Activated T-cell treated with anti-CD3 and anti-CD28 coated beads, Interleukin-2, amount 50 U/mL, for 24 hours (primary cell): ENCODE results near the gene MRPS15.

ENCODE experiments used
- DNase-seq: peaks from one replicate; pipeline ENCODE4 v3.0.0-alpha.2; 2020
- H3K27ac Mint-ChIP-seq: 2 replicates; pipeline ENCODE4 v1.8.0; 2020; ENCODE audit warnings: mild to moderate bottlenecking, mixed read lengths
- H3K27me3 Mint-ChIP-seq: 2 replicates; pipeline ENCODE4 v1.8.0; 2020; ENCODE audit warnings: mixed read lengths
- H3K36me3 Mint-ChIP-seq: 2 replicates; pipeline ENCODE4 v1.8.0; 2020; ENCODE audit warnings: low read depth, mixed read lengths
- H3K4me1 Mint-ChIP-seq: 2 replicates; pipeline ENCODE4 v1.8.0; 2020; ENCODE audit warnings: low read depth, mixed read lengths
- H3K4me3 Mint-ChIP-seq: 2 replicates; pipeline ENCODE4 v1.8.0; 2020; ENCODE audit warnings: mild to moderate bottlenecking, moderate library complexity, mixed read lengths
- H3K9me3 Mint-ChIP-seq: 2 replicates; pipeline ENCODE4 v1.8.0; 2020; ENCODE audit warnings: mixed read lengths

MRPS15 gene

GRCh38 chr1:36476945-36477344 lies 12.8 kb upstream of the MRPS15 start:
- Mint-ChIP-seq H3K36me3 (no peaks in the 10 kb centered on the region), H3K27me3 (peaks cover 6% of the 10 kb centered on the region), H3K9me3 (no peaks in the 10 kb centered on the region), H3K4me3 (no peak overlapping the region), H3K27ac (peak overlapping the region; percentile 11), H3K4me1 (peaks cover 11% of the 10 kb centered on the region)
- no peak for DNase-seq

- H3K4me3 Mint-ChIP-seq, result no peak overlapping the region
- H3K27me3 Mint-ChIP-seq, result no peaks in the 10 kb centered on the region
Observed at GRCh38 chr1:36475910-36476604, 11.9 kb upstream of the MRPS15 start.

GRCh38 chr1:36475341-36475740 lies 11.2 kb upstream of the MRPS15 start:
- peaks cover 8% of the 10 kb centered on the region for H3K4me1 Mint-ChIP-seq
- no peaks in the 10 kb centered on the region for H3K27me3 Mint-ChIP-seq
- no peak overlapping the region for H3K27ac Mint-ChIP-seq
- H3K4me3 Mint-ChIP-seq, result no peak overlapping the region
- H3K9me3 Mint-ChIP-seq, result no peaks in the 10 kb centered on the region
- no peaks in the 10 kb centered on the region for H3K36me3 Mint-ChIP-seq
- no peak for DNase-seq

More at GRCh38 chr1:36475910-36476604, 11.9 kb upstream of the MRPS15 start:
- H3K4me1 Mint-ChIP-seq, result peaks cover 8% of the 10 kb centered on the region
- no peak for DNase-seq
- H3K9me3 Mint-ChIP-seq, result no peaks in the 10 kb centered on the region
- H3K36me3 Mint-ChIP-seq, result no peaks in the 10 kb centered on the region
- H3K27ac Mint-ChIP-seq, result no peak overlapping the region

- Mint-ChIP-seq H3K36me3 (no peaks in the 10 kb centered on the region), H3K9me3 (no peaks in the 10 kb centered on the region), H3K4me1 (peaks cover 8% of the 10 kb centered on the region), H3K27me3 (no peaks in the 10 kb centered on the region), H3K4me3 (no peak overlapping the region), H3K27ac (peak overlapping the region; percentile 26)
- DNase-seq, result no peak
Observed at GRCh38 chr1:36472656-36473055, 8.5 kb upstream of the MRPS15 start.

- Mint-ChIP-seq H3K27me3 (no peaks in the 10 kb centered on the region), H3K4me1 (peaks cover 8% of the 10 kb centered on the region), H3K9me3 (no peaks in the 10 kb centered on the region), H3K4me3 (no peak overlapping the region), H3K27ac (no peak overlapping the region), H3K36me3 (no peaks in the 10 kb centered on the region)
- no peak for DNase-seq
Observed at GRCh38 chr1:36471830-36472641, 7.9 kb upstream of the MRPS15 start.

- no peak overlapping the region for H3K27ac Mint-ChIP-seq
- peaks cover 13% of the 10 kb centered on the region for H3K4me1 Mint-ChIP-seq
Observed at GRCh38 chr1:36469163-36469562, 5.0 kb upstream of the MRPS15 start.

GRCh38 chr1:36467700-36468455 lies 3.7 kb upstream of the MRPS15 start:
- H3K4me3 Mint-ChIP-seq, result no peak overlapping the region
- DNase-seq, result no peak
- H3K27me3 Mint-ChIP-seq, result no peaks in the 10 kb centered on the region
- no peaks in the 10 kb centered on the region for H3K9me3 Mint-ChIP-seq
- H3K27ac Mint-ChIP-seq, result no peak overlapping the region
- peaks cover 10% of the 10 kb centered on the region for H3K36me3 Mint-ChIP-seq
- peaks cover 16% of the 10 kb centered on the region for H3K4me1 Mint-ChIP-seq

More at GRCh38 chr1:36469163-36469562, 5.0 kb upstream of the MRPS15 start:
- Mint-ChIP-seq H3K9me3 (no peaks in the 10 kb centered on the region), H3K4me3 (no peak overlapping the region), H3K36me3 (peaks cover under 1% of the 10 kb centered on the region), H3K27me3 (no peaks in the 10 kb centered on the region)
- no peak for DNase-seq

- DNase-seq, result no peak
- Mint-ChIP-seq H3K4me1 (peaks cover 22% of the 10 kb centered on the region), H3K27ac (no peak overlapping the region), H3K27me3 (no peaks in the 10 kb centered on the region), H3K4me3 (no peak overlapping the region), H3K36me3 (peaks cover 15% of the 10 kb centered on the region), H3K9me3 (no peaks in the 10 kb centered on the region)
Observed at GRCh38 chr1:36467027-36467410, 2.8 kb upstream of the MRPS15 start.

- Mint-ChIP-seq H3K36me3 (peaks cover 20% of the 10 kb centered on the region), H3K9me3 (no peaks in the 10 kb centered on the region), H3K4me1 (peaks cover 27% of the 10 kb centered on the region), H3K27me3 (no peaks in the 10 kb centered on the region), H3K4me3 (no peak overlapping the region), H3K27ac (no peak overlapping the region)
- no peak for DNase-seq
Observed at GRCh38 chr1:36466370-36467026, 2.3 kb upstream of the MRPS15 start.

- Mint-ChIP-seq H3K27ac (peak overlapping the region; percentile 99), H3K4me3 (no peak overlapping the region), H3K4me1 (peaks cover 32% of the 10 kb centered on the region), H3K27me3 (no peaks in the 10 kb centered on the region), H3K9me3 (no peaks in the 10 kb centered on the region), H3K36me3 (peaks cover 27% of the 10 kb centered on the region)
- no peak for DNase-seq
Observed at GRCh38 chr1:36465731-36466369, 1.7 kb upstream of the MRPS15 start.

- no peaks in the 10 kb centered on the region for H3K27me3 Mint-ChIP-seq
- peaks cover 37% of the 10 kb centered on the region for H3K36me3 Mint-ChIP-seq
- H3K4me1 Mint-ChIP-seq, result peaks cover 34% of the 10 kb centered on the region
- DNase-seq, result no peak
- H3K9me3 Mint-ChIP-seq, result no peaks in the 10 kb centered on the region
- H3K4me3 Mint-ChIP-seq, result peak overlapping the region; percentile 100
- H3K27ac Mint-ChIP-seq, result peak overlapping the region; percentile 99
Observed at GRCh38 chr1:36464605-36465393, 615 bp upstream of the MRPS15 start.

GRCh38 chr1:36463463-36463802 lies 751 bp downstream of the MRPS15 start:
- Mint-ChIP-seq H3K4me3 (peak overlapping the region; percentile 100), H3K9me3 (no peaks in the 10 kb centered on the region), H3K36me3 (peaks cover 51% of the 10 kb centered on the region), H3K27ac (peak overlapping the region; percentile 99), H3K4me1 (peaks cover 47% of the 10 kb centered on the region), H3K27me3 (no peaks in the 10 kb centered on the region)
- DNase-seq, result no peak

- H3K36me3 Mint-ChIP-seq, result peaks cover 92% of the 10 kb centered on the region
Observed at GRCh38 chr1:36458910-36459309, 5.3 kb downstream of the MRPS15 start.

More at GRCh38 chr1:36458910-36459309, 5.3 kb downstream of the MRPS15 start:
- Mint-ChIP-seq H3K4me3 (peak overlapping the region; percentile 65), H3K27me3 (no peaks in the 10 kb centered on the region), H3K27ac (peak overlapping the region; percentile 95), H3K4me1 (peaks cover 53% of the 10 kb centered on the region), H3K9me3 (no peaks in the 10 kb centered on the region)
- DNase-seq, result peak; percentile 60
